Naive thymus-derived CD8-positive, alpha-beta T cell (primary cell): ENCODE results near the gene SLC44A1. TPM values are rescaled to one million over a fixed set of nuclear protein-coding genes. Genes with fewer than 3 reads are reported as not detected.

Source experiments
- ATAC-seq, 2 donors: fragments of 150-1000 bp; cut with Tn5 transposase in 1 of 2; sonication (Bioruptor Pico), chemical (Tn5 transposase) in 1 of 2; 1 replicate in 1 of 2; 2 replicates in 1 of 2; pipeline ENCODE4 v1.10.0; 2021; ENCODE audit warnings: mild to moderate bottlenecking in 2 of 2, moderate library complexity in 2 of 2
- POLR2A ChIA-PET: fragments of 350-600 bp; sonication (Branson Sonifier 250); formaldehyde crosslinking; loops from one replicate; lab custom pipeline; 2021; ENCODE audit warnings: antibody characterized with exemption; lab: Charles Lee
- DNase-seq, 10 donors: peaks; one replicate each; pipeline versions ENCODE4 v3.0.0 to v3.0.0-alpha.2; 2020 to 2022
- H3K27ac Mint-ChIP-seq, 10 donors: one replicate each; pipeline ENCODE4 v1.8.0; 2020 to 2022; ENCODE audit warnings: mild to moderate bottlenecking in 10 of 10, mixed read lengths in 10 of 10, moderate library complexity in 4 of 10, inconsistent platforms in 1 of 10
- H3K27me3 Mint-ChIP-seq, 5 donors: one replicate each; pipeline ENCODE4 v1.8.0; 2021 to 2022; ENCODE audit warnings: mixed read lengths in 5 of 5
- H3K36me3 Mint-ChIP-seq, 3 donors: one replicate each; pipeline ENCODE4 v1.8.0; 2020 to 2022; ENCODE audit warnings: mixed read lengths in 3 of 3, mild to moderate bottlenecking in 2 of 3, inconsistent platforms in 1 of 3
- H3K4me1 Mint-ChIP-seq, 4 donors: one replicate each; pipeline ENCODE4 v1.8.0; 2021 to 2022; ENCODE audit warnings: mixed read lengths in 4 of 4
- H3K4me3 Mint-ChIP-seq, 10 donors: one replicate each; pipeline ENCODE4 v1.8.0; 2020 to 2022; ENCODE audit warnings: mild to moderate bottlenecking in 10 of 10, mixed read lengths in 10 of 10, moderate library complexity in 6 of 10, inconsistent platforms in 1 of 10
- H3K9me3 Mint-ChIP-seq, 9 donors: one replicate each; pipeline ENCODE4 v1.8.0; 2020 to 2022; ENCODE audit warnings: mixed read lengths in 9 of 9, mild to moderate bottlenecking in 3 of 9, inconsistent platforms in 1 of 9, moderate library complexity in 1 of 9
- polyA plus RNA-seq, 3 donors: library from polyadenylated mRNA; unstranded; fragments of 300-500 nt; fragmentation: Illumina TruSeq; gene quantifications; one replicate each; pipeline ENCODE4 v1.2.3, GENCODE V29; 2021
- total RNA-seq, 8 experiments: library from RNA in 2 of 8; stranded (reverse) in 2 of 8; gene quantifications; one replicate each; pipeline ENCODE4 v1.2.3 and lab custom pipeline; 2021 to 2026

Gene SLC44A1
- total and polyA plus RNA-seq, 5 experiments from 2014 or later = 8.2 to 16.8 (median 12.2) TPM

DNA sequence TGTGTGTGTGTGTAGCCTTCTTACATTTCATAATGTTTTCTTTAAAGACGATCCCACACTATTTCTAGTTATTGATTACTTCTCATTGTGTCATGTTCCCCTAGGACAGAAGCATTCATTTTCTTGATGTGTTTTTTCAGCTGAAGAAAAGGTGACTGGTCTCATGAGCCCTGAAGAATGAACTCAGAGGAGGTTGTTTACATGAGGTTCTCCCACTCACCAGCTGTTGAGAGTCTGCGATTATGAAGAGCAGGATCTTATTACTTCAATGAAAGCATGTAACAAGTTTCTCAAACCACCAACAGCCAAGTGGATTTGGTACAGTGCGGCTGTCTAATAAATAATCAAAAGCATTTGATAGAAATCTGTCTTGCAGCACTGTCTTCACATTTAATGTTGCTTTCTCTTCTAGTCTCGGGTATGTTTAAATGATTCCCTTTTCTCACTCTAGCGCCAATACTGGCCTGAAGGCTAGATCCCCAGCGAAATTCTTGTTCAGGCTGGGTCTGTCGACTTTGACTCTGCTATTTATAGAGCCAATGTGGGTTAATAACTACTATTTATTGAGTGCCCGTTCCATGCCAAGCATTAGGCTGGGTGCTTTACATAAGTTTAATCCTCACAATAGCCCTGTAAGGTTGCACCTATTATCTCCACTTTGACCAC lies 193.8 kb downstream of the SLC44A1 start:
- DNase-seq = no peak
- POLR2A ChIA-PET = no interaction called here
- Mint-ChIP-seq H3K27ac (no peak overlapping the region), H3K9me3 (peaks cover 0 to 4% (median 0%) of the 10 kb centered on the region in 9 donors), H3K36me3 (no peaks in the 10 kb centered on the region), H3K4me1 (no peaks in the 10 kb centered on the region), H3K27me3 (peaks cover 0 to 4% (median 3%) of the 10 kb centered on the region in 5 donors), H3K4me3 (no peak overlapping the region)
- ATAC-seq = no peak

DNA sequence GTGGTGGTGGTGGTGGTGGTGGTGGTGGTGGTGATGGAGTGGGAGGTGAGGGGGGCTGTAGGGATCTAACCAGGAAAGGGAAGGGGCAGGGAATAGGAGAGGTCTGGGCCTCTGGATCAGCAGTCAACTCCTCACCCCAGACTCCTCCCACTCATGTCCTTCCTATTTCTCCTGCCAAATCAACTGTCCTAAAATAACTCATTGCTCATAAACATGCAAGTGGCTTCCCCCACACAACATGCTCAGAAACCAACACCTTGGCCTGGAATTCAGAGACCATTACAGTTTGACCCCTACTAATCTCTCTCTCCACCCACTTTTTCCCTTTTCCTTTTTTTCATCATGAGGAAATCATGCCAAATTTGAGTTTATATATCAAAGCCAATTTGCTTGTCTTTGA lies 195.0 kb downstream of the SLC44A1 start:
- peaks cover 0 to 4% (median 0%) of the 10 kb centered on the region in 5 donors for H3K27me3 Mint-ChIP-seq
- peaks cover 0 to 4% (median 0%) of the 10 kb centered on the region in 9 donors for H3K9me3 Mint-ChIP-seq
- no peaks in the 10 kb centered on the region for H3K36me3 Mint-ChIP-seq
- POLR2A ChIA-PET = no interaction called here
- ATAC-seq (no peak), DNase-seq (no peak)
- no peak overlapping the region for H3K27ac Mint-ChIP-seq
- no peaks in the 10 kb centered on the region for H3K4me1 Mint-ChIP-seq
- H3K4me3 Mint-ChIP-seq = no peak overlapping the region

- Mint-ChIP-seq H3K4me3 (no peak overlapping the region), H3K27ac (no peak overlapping the region), H3K4me1 (no peaks in the 10 kb centered on the region), H3K27me3 (no peaks in the 10 kb centered on the region), H3K36me3 (no peaks in the 10 kb centered on the region), H3K9me3 (no peaks in the 10 kb centered on the region)
- DNase-seq = no peak
- ATAC-seq = no peak
- POLR2A ChIA-PET = no interaction called here
Observed at GRCh38 chr9:105441616-105442160, 197.2 kb downstream of the SLC44A1 start.

DNA sequence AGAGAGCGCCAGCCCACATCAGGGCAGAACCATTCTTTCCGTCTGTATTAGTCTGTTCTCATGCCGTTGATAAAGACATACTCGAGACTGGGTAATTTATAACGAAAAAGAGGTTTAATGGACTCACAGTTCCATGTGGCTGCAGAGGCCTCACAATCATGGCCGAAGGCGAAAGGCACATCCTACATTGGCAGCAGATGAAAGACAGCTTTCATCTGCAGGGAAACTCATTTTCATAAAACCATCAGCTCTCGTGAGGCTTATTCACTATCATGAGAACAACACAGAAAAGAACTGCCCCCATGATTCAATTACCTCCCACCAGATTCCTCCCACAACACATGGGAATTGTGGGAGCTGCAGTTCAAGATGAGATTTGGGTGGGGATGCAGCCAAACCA lies 198.7 kb downstream of the SLC44A1 start:
- Mint-ChIP-seq H3K36me3 (no peaks in the 10 kb centered on the region), H3K4me3 (no peak overlapping the region), H3K27ac (no peak overlapping the region), H3K4me1 (peaks cover 4 to 6% (median 6%) of the 10 kb centered on the region in 4 donors), H3K27me3 (no peaks in the 10 kb centered on the region), H3K9me3 (no peaks in the 10 kb centered on the region)
- POLR2A ChIA-PET = no interaction called here
- ATAC-seq (no peak), DNase-seq (no peak)

- H3K4me3 Mint-ChIP-seq = peak overlapping the region in 1 of 10 donors; percentile 2
- H3K27ac Mint-ChIP-seq = no peak overlapping the region
- H3K4me1 Mint-ChIP-seq = peaks cover 4 to 11% (median 10%) of the 10 kb centered on the region in 4 donors
- ATAC-seq (no peak), DNase-seq (no peak)
- POLR2A ChIA-PET = no interaction called here
- H3K9me3 Mint-ChIP-seq = no peaks in the 10 kb centered on the region
- no peaks in the 10 kb centered on the region for H3K36me3 Mint-ChIP-seq
- no peaks in the 10 kb centered on the region for H3K27me3 Mint-ChIP-seq
Observed at GRCh38 chr9:105444130-105444529, 199.7 kb downstream of the SLC44A1 start.

- Mint-ChIP-seq H3K4me1 (peaks cover 4 to 11% (median 10%) of the 10 kb centered on the region in 4 donors), H3K36me3 (no peaks in the 10 kb centered on the region), H3K27ac (no peak overlapping the region), H3K9me3 (no peaks in the 10 kb centered on the region), H3K4me3 (peak overlapping the region in 1 of 10 donors; percentile 35), H3K27me3 (no peaks in the 10 kb centered on the region)
- DNase-seq = no peak
- no peak for ATAC-seq
- POLR2A ChIA-PET = interaction anchor here (0.6 kb wide), 1 partner anchor 72 kb away, joined by 3 read pairs; no protein-coding TSS in a partner anchor
Observed at GRCh38 chr9:105445203-105445881, 200.9 kb downstream of the SLC44A1 start.

DNA sequence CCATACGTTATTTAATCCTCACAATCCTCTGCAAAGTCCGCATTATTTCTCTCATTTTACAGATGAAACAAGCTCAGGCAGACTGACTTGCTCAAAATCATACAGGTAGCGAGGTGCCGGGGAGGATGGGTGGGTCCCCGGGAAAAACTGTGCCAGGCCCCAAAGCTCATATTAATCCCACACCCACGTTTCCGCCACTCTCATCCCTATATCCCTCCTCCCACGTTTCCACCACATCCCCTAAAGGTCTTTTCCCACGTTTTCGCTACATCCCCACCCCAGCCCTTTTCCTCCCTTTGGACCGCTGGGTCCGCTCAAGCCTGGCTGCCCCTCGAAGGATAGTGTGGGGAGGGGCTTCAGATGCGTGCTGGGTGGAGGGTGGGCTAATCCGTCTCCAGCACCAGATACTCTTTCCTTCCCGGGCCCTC lies 202.9 kb downstream of the SLC44A1 start:
- POLR2A ChIA-PET = interaction anchor here (0.7 kb wide), 1 partner anchor 584 kb away, joined by 5 read pairs; no protein-coding TSS in a partner anchor
- peaks cover 4 to 11% (median 10%) of the 10 kb centered on the region in 4 donors for H3K4me1 Mint-ChIP-seq
- no peaks in the 10 kb centered on the region for H3K9me3 Mint-ChIP-seq
- ATAC-seq (no peak), DNase-seq (no peak)
- H3K36me3 Mint-ChIP-seq = no peaks in the 10 kb centered on the region
- peak overlapping the region; percentile 81 to 89 (median 85) for H3K4me3 Mint-ChIP-seq
- H3K27me3 Mint-ChIP-seq = no peaks in the 10 kb centered on the region
- H3K27ac Mint-ChIP-seq = peak overlapping the region in 6 of 10 donors; percentile 4 to 79 (median 56)

DNA sequence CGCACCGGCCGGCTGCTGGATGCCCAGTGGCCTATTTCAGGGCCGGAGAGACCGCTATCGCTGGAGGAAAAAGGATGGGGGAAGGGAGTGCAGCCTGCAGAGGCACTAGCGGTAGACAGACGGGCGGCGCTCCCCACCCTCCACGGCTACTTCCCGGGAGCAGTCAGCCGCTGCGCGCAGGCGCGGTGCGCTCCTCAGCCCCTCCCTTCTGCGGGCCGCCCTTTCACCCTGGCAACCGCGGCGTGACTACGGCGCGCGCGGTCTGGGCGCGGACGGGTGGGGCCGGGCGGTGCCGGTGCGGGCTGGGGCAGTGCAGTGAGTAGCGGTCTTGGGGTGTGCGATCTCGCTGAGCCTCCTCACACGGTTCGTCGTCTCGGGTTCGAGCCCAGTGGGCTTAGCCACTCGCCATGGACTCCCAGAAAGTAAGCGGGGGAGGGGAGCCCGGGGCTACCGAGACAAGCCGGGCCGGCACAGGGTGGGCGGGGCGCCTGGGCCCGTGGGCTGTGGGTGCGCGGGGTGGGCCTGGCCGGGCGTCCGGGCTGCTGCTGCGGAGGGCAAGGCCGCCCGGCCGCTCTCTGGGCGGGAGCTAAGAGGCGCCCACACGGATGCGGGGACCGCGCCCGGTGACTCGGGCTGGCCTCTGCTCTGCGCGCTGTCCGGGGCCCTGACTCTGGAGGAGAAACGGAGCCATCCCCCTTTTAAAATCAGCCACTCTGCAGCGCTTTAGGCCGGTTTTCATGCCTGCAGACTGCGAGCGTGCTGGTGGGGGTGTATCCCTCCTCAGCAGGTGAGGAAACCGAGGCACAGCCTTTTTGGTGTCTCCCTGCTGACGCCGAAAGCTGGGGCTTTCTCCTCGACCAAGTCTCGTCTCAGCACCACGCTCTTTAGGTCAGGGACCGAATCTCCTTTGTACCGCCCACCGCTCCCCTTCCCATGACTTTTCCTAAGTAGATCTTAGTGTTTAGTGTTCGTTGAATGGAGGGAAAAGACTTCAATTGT lies 203.7 kb downstream of the SLC44A1 start, which contains the start of gene FSD1L:
FSD1L (plus strand) TSS at position 221 of the 999 bp plus-strand sequence; CDS start at position 408, 187 bp downstream.
- peaks cover 4 to 11% (median 10%) of the 10 kb centered on the region in 4 donors for H3K4me1 Mint-ChIP-seq
- peak within 1 kb of the TSS; percentile 81 to 89 (median 85) for H3K4me3 Mint-ChIP-seq
- no peaks in the 10 kb centered on the region for H3K36me3 Mint-ChIP-seq
- peak within 1 kb of the TSS in 7 of 10 donors; percentile 26 to 79 (median 59) for H3K27ac Mint-ChIP-seq
- H3K27me3 Mint-ChIP-seq = peaks cover 0 to 4% (median 0%) of the 10 kb centered on the region in 5 donors
- DNase-seq (peak; percentile 51 to 83 (median 65)), ATAC-seq (peak; percentile 85 to 90)
- POLR2A ChIA-PET = interaction anchor here (0.7 kb wide), 1 partner anchor 585 kb away, joined by 5 read pairs; no protein-coding TSS in a partner anchor
- no peaks in the 10 kb centered on the region for H3K9me3 Mint-ChIP-seq

GRCh38 chr9:105449081-105449480 lies 204.6 kb downstream of the SLC44A1 start:
- no peaks in the 10 kb centered on the region for H3K9me3 Mint-ChIP-seq
- peaks cover 0 to 4% (median 0%) of the 10 kb centered on the region in 5 donors for H3K27me3 Mint-ChIP-seq
- no peak for ATAC-seq
- no peak for DNase-seq
- H3K36me3 Mint-ChIP-seq = no peaks in the 10 kb centered on the region
- POLR2A ChIA-PET = no interaction called here
- H3K27ac Mint-ChIP-seq = no peak overlapping the region
- H3K4me3 Mint-ChIP-seq = peak overlapping the region in 8 of 10 donors; percentile 58 to 88 (median 83)
- peaks cover 4 to 11% (median 10%) of the 10 kb centered on the region in 4 donors for H3K4me1 Mint-ChIP-seq

- ATAC-seq = no peak
- H3K9me3 Mint-ChIP-seq = peaks cover 0 to 2% (median 0%) of the 10 kb centered on the region in 9 donors
- peaks cover 0 to 7% (median 0%) of the 10 kb centered on the region in 5 donors for H3K27me3 Mint-ChIP-seq
- DNase-seq = no peak
- no peak overlapping the region for H3K4me3 Mint-ChIP-seq
- H3K4me1 Mint-ChIP-seq = peaks cover 4 to 11% (median 10%) of the 10 kb centered on the region in 4 donors
- H3K27ac Mint-ChIP-seq = no peak overlapping the region
- POLR2A ChIA-PET = no interaction called here
- peaks cover 0 to 4% (median 0%) of the 10 kb centered on the region in 3 donors for H3K36me3 Mint-ChIP-seq
Observed at GRCh38 chr9:105452185-105452584, 207.7 kb downstream of the SLC44A1 start.

DNA sequence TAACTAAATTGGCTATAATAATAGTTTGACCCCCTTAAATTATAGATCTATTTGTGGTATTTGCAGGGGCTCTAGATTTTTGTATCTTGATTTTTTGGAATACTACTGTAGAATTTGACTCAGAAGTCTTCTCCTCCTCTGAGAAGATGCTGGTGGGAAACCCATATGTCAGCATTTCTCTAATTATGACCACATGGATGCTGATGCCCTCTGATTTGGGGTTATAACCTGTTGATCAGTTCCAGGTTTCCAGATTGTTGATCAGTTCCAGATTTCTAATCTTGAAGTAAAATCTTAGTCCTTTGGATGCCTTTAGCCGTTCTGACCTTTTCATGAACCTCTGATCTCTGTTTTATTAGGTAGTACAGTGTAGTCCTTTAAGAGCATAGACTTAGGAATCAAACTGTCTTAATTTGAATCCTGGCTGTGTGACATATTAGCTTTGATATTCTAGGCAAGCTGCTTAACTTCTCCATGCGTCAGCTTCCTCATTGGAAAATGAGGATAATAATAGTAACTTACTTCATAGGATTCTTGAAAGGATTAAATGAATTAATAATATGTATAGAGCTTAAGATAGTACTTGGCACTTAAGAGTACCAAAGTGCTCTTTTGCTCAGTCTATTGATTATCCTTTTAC lies 211.5 kb downstream of the SLC44A1 start:
- no peaks in the 10 kb centered on the region for H3K4me1 Mint-ChIP-seq

More for the DNA sequence above, 211.5 kb downstream of the SLC44A1 start:
- Mint-ChIP-seq H3K27me3 (peaks cover 0 to 13% (median 0%) of the 10 kb centered on the region in 5 donors), H3K27ac (no peak overlapping the region), H3K9me3 (peaks cover 0 to 15% (median 5%) of the 10 kb centered on the region in 9 donors), H3K4me3 (no peak overlapping the region), H3K36me3 (peaks cover 0 to 14% (median 2%) of the 10 kb centered on the region in 3 donors)
- no peak for ATAC-seq
- POLR2A ChIA-PET = no interaction called here
- DNase-seq = no peak
